Measurements from ENCODE around the gene TAS2R20. TPM values are rescaled to one million over a fixed set of nuclear protein-coding genes. Genes with fewer than 3 reads are reported as not detected.

Gene TAS2R20
- total RNA-seq, 1 experiment from 2014 or later, result 1.3 TPM

DNA sequence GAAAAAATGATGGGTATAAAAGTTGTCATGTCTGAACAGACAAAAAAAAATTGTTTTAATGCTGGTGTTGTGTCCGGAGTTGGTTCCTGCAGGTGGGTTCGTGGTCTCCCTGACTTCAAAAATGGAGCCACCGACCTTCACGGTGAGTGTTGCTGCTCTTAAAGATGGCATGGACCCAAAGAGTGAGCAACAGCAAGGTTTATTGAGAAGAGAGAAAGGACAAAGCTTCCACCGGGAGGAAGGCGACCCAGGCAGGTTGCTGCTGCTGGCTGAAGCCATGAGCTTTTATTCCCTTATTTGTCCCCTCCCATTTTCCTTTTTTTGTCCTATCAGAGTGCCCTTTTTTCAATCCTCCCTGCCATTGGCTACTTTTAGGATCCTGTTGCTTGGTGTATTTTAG, 33.2 kb upstream of the TAS2R20 start, which contains the start of gene TAS2R31:
Gene TAS2R31 (minus strand): TSS at position 101 of the 400 bp plus-strand sequence. CDS start 72 bp downstream, at position 29.
- no peak within 1 kb of the TSS for H2BK15ac ChIP-seq (ENCODE audit: low read depth, low read length)
- Mint-ChIP-seq H3K27me3 (ENCODE audit: low read depth) (no peaks in the 10 kb centered on the region), H3K36me3 (ENCODE audit: insufficient read depth in 1 of 3, low read depth in 3 of 3) (peaks cover 13 to 21% (median 19%) of the 10 kb centered on the region in 3 experiments), H3K27ac (no peak within 1 kb of the TSS), H3K4me3 (no peak within 1 kb of the TSS), H3K9me3 (no peaks in the 10 kb centered on the region), H3K4me1 (no peaks in the 10 kb centered on the region)
- no peak within 1 kb of the TSS for H3K4ac ChIP-seq (ENCODE audit: low read depth, low read length)
- H2AK5ac ChIP-seq (ENCODE audit: insufficient read length, low read length), result no peak within 1 kb of the TSS
- H2BK120ac ChIP-seq (ENCODE audit: low read depth, low read length, poor library complexity, severe bottlenecking), result no peak within 1 kb of the TSS
- H4K91ac ChIP-seq (ENCODE audit: insufficient read length, low read depth, low read length), result no peak within 1 kb of the TSS
- no peak within 1 kb of the TSS for H3K14ac ChIP-seq (ENCODE audit: insufficient read depth, low read length)
- H4K20me1 ChIP-seq (ENCODE audit: control insufficient read depth, insufficient read depth, insufficient read length), result no peaks in the 10 kb centered on the region
- no peak within 1 kb of the TSS for H3K4me2 ChIP-seq (ENCODE audit: insufficient read depth, insufficient read length, low read length)
- H4K8ac ChIP-seq (replicated peaks; ENCODE audit: insufficient read length, low read depth, low read length), result no peak within 1 kb of the TSS
- H3K9me3 ChIP-seq (ENCODE audit: control insufficient read depth, low read depth, low read length), result no peaks in the 10 kb centered on the region
- H3K79me1 ChIP-seq (ENCODE audit: insufficient read depth, low read depth, low read length, poor library complexity, severe bottlenecking), result no peaks in the 10 kb centered on the region
- no peak for DNase-seq
- H3K79me2 ChIP-seq (ENCODE audit: insufficient read depth, low read length), result no peaks in the 10 kb centered on the region
- no peak within 1 kb of the TSS for H3K23ac ChIP-seq (ENCODE audit: insufficient read length, low read depth, low read length)
- H2BK12ac ChIP-seq (ENCODE audit: insufficient read length, low read depth, low read length), result no peak within 1 kb of the TSS
- H3K27ac ChIP-seq (ENCODE audit: insufficient read length, low read depth, low read length), result no peak within 1 kb of the TSS
- no peak for TF ChIP-seq CTCF (conservative IDR thresholded peaks at IDR 0.05)
- H3K23me2 ChIP-seq (ENCODE audit: insufficient read length, low read depth, low read length, poor library complexity, severe bottlenecking), result no peaks in the 10 kb centered on the region
- no peaks in the 10 kb centered on the region for H3K27me3 ChIP-seq (ENCODE audit: insufficient read depth, low read length)
- no peak within 1 kb of the TSS for H2BK5ac ChIP-seq (ENCODE audit: insufficient read length, low read length)
- no peak within 1 kb of the TSS for H3K9ac ChIP-seq (ENCODE audit: extremely low read depth, insufficient read length, low read length)
- H2BK20ac ChIP-seq (ENCODE audit: low read depth, low read length, poor library complexity, severe bottlenecking), result no peak within 1 kb of the TSS
- H3T11ph ChIP-seq (ENCODE audit: low read length), result no peak within 1 kb of the TSS
- WGBS (ENCODE audit: extremely low coverage, insufficient read length, low lambda C conversion rate), result no CpG with 5 or more reads among the region's 6 CpGs
- no peak within 1 kb of the TSS for H4K5ac ChIP-seq (ENCODE audit: insufficient read length, low read depth, low read length)
- no peak within 1 kb of the TSS for H2AFZ ChIP-seq (ENCODE audit: low read length)
- no peak within 1 kb of the TSS for H3K56ac ChIP-seq (ENCODE audit: insufficient read length, low read depth, low read length)
- no peaks in the 10 kb centered on the region for H3K4me1 ChIP-seq (ENCODE audit: insufficient read depth, low read length)
- H3K18ac ChIP-seq (ENCODE audit: insufficient read length, low read depth, low read length), result no peak within 1 kb of the TSS
